PC-3 (cell line): ENCODE measurements around the gene R3HDM2. TPM values are rescaled to one million over a fixed set of nuclear protein-coding genes. Genes with fewer than 3 reads are reported as not detected.

Experiments used
- ATAC-seq: fragments of 200-7000 bp; cut with Tn5 transposase; 2 replicates; pipeline ENCODE4 v1.9.1; 2020; ENCODE audit warnings: mild to moderate bottlenecking, moderate library complexity
- BruUV-seq: library from RNA; stranded (reverse); fragments of 400-500 nt; replicated peaks from 2 replicates; lab custom pipeline; 2021; lab: Mats Ljungman, UMichigan
- CTCF ChIA-PET: fragments of 300-600 bp; sonication (Branson Sonifier 250); formaldehyde crosslinking; loops from one replicate; lab custom pipeline; 2022; ENCODE audit warnings: antibody characterized with exemption; lab: Charles Lee
- POLR2A ChIA-PET: fragments of 300-600 bp; sonication (Branson Sonifier 250); formaldehyde crosslinking; loops from one replicate; lab custom pipeline; 2022; ENCODE audit warnings: antibody characterized with exemption; ENCODE audit not compliant: unreplicated experiment; lab: Charles Lee
- DNase-seq: peaks from one replicate; pipeline ENCODE4 v3.0.0-alpha.2; 2015
- H2AFZ ChIP-seq: fragments of 300-600 bp; sonication (generic); 2 replicates; pipeline ENCODE4 v1.6.0; 2016; ENCODE audit warnings: antibody characterized with exemption, low read length
- H3F3A ChIP-seq: fragments of 300-600 bp; sonication (generic); one replicate; pipeline ENCODE4 v1.6.0; 2017; ENCODE audit warnings: antibody characterized with exemption, low read length, control low read depth, mild to moderate bottlenecking; ENCODE audit not compliant: unreplicated experiment
- H3K27ac ChIP-seq: fragments of 300-600 bp; sonication (generic); 2 replicates; pipeline ENCODE4 v1.5.1; 2016; ENCODE audit warnings: mild to moderate bottlenecking, low read length
- H3K27me3 ChIP-seq: fragments of 300-600 bp; sonication (generic); 2 replicates; pipeline ENCODE4 v1.6.1; 2016; ENCODE audit warnings: low read length, mixed read lengths
- H3K36me3 ChIP-seq: fragments of 300-600 bp; sonication (generic); 2 replicates; pipeline ENCODE4 v1.6.1; 2016; ENCODE audit warnings: low read depth, mixed run types, low read length, mixed read lengths
- H3K4me1 ChIP-seq: fragments of 300-600 bp; sonication (generic); 2 replicates; pipeline ENCODE4 v1.5.1; 2016; ENCODE audit warnings: low read length; ENCODE audit not compliant: insufficient read depth
- H3K4me2 ChIP-seq: fragments of 300-600 bp; sonication (generic); 2 replicates; pipeline ENCODE4 v1.6.0; 2016; ENCODE audit warnings: low read length
- H3K4me3 ChIP-seq: fragments of 300-600 bp; sonication (generic); 2 replicates; pipeline ENCODE4 v1.5.1; 2016; ENCODE audit warnings: mild to moderate bottlenecking, low read length, mixed read lengths
- H3K79me2 ChIP-seq: fragments of 300-600 bp; sonication (generic); 2 replicates; pipeline ENCODE4 v1.6.1; 2017; ENCODE audit warnings: low read length, mixed read lengths
- H3K9ac ChIP-seq: fragments of 300-600 bp; sonication (generic); 2 replicates; pipeline ENCODE4 v1.6.0; 2016; ENCODE audit warnings: mild to moderate bottlenecking, low read length
- H3K9me2 ChIP-seq: fragments of 300-600 bp; sonication (generic); replicated peaks from 2 replicates; pipeline ENCODE4 v1.6.1; 2016; ENCODE audit warnings: mixed run types, low read length, mixed read lengths
- H3K9me3 ChIP-seq: fragments of 300-600 bp; sonication (generic); 2 replicates; pipeline ENCODE4 v1.6.1; 2016; ENCODE audit warnings: low read length, mixed read lengths
- H4K20me1 ChIP-seq: fragments of 300-600 bp; sonication (generic); 2 replicates; pipeline ENCODE4 v1.6.1; 2016; ENCODE audit warnings: low read length, mixed read lengths
- CTCF ChIP-seq: fragments of 300-600 bp; sonication (generic); conservative IDR thresholded peaks from 2 replicates; pipeline ENCODE4 v1.5.1; 2017; ENCODE audit warnings: antibody characterized with exemption, low read depth, mild to moderate bottlenecking, low read length
- EZH2 ChIP-seq: fragments of 300-600 bp; sonication (generic); IDR thresholded peaks from one replicate; pipeline ENCODE4 v1.6.1; 2017; ENCODE audit warnings: antibody characterized with exemption, mild to moderate bottlenecking, low read length; ENCODE audit not compliant: unreplicated experiment
- EZH2phosphoT487 ChIP-seq: fragments of 300-600 bp; sonication (generic); IDR thresholded peaks from 2 replicates; pipeline ENCODE4 v1.6.1; 2018; ENCODE audit warnings: mild to moderate bottlenecking, antibody characterized with exemption, low read length, borderline replicate concordance
- intact Hi-C: fragments of 100-400 bp; cut with micrococcal nuclease; formaldehyde crosslinking; loops from 2 replicates; pipeline ENCODE4 v1.9.0; 2023
- total RNA-seq: library from RNA; depleted of rRNA; stranded (reverse); fragments of >200 nt; gene quantifications from 2 replicates; pipeline ENCODE4 v1.2.3, GENCODE V29; 2014

R3HDM2 gene
- total RNA-seq, 1 experiment from 2014 or later = 14.0 TPM

GRCh38 chr12:57242329-57242690 lies 188.5 kb downstream of the R3HDM2 start:
- intact Hi-C loops = no loop called here
- Histone ChIP-seq H2AFZ (0 out of 2 replicates have a peak overlapping the region, but pooled peaks have one; percentile 40), H3K27me3 (peaks cover 16% of the 10 kb centered on the region), H3K36me3 (no peaks in the 10 kb centered on the region), H3K4me1 (peaks cover 33% of the 10 kb centered on the region), H3K9ac (no peak overlapping the region), H3K27ac (no peak overlapping the region), H3K4me2 (peak overlapping the region; percentile 99), H3F3A (no peaks in the 10 kb centered on the region), H3K9me2 (no peaks in the 10 kb centered on the region), H4K20me1 (no peaks in the 10 kb centered on the region), H3K4me3 (peak overlapping the region; percentile 68), H3K9me3 (no peaks in the 10 kb centered on the region), H3K79me2 (no peaks in the 10 kb centered on the region)
- TF ChIP-seq CTCF (no peak), EZH2phosphoT487 (no peak), EZH2 (no peak)
- no peak for ATAC-seq
- POLR2A ChIA-PET = no interaction called here
- CTCF ChIA-PET = interaction anchor here (0.7 to 2.1 kb wide), 5 partner anchors 13 to 233 kb away, joined by 3 to 24 read pairs (median 7); partner anchors contain the start of gene SHMT2
- BruUV-seq = no TSS peak
- DNase-seq = no peak

- no peaks in the 10 kb centered on the region for H4K20me1 ChIP-seq
- H3K27me3 ChIP-seq = peaks cover 16% of the 10 kb centered on the region
- TF ChIP-seq EZH2phosphoT487 = no peak
- TF ChIP-seq EZH2 = peak; percentile 68
- TF ChIP-seq CTCF = no peak
- H3K79me2 ChIP-seq = no peaks in the 10 kb centered on the region
- intact Hi-C loops = no loop called here
- no peaks in the 10 kb centered on the region for H3K9me3 ChIP-seq
- DNase-seq (no peak), ATAC-seq (no peak)
- ChIA-PET CTCF (interaction anchor here (1.8 to 2.1 kb wide), 2 partner anchors 28 to 217 kb away, joined by 7 to 24 read pairs; no protein-coding TSS in a partner anchor), POLR2A (no interaction called here)
- no peak overlapping the region for H2AFZ ChIP-seq
- BruUV-seq = no TSS peak
- H3K4me1 ChIP-seq = peaks cover 33% of the 10 kb centered on the region
- H3K27ac ChIP-seq = no peak overlapping the region
- no peaks in the 10 kb centered on the region for H3F3A ChIP-seq
- no peaks in the 10 kb centered on the region for H3K36me3 ChIP-seq
- no peak overlapping the region for H3K4me3 ChIP-seq
- H3K9me2 ChIP-seq = no peaks in the 10 kb centered on the region
- H3K9ac ChIP-seq = no peak overlapping the region
- peak overlapping the region; percentile 99 for H3K4me2 ChIP-seq
Observed at GRCh38 chr12:57241402-57242310, 189.2 kb downstream of the R3HDM2 start.
